ENCODE data around the gene TRMO.

The TRMO gene

GRCh38 chr9:97933297-97933998 is 11.1 kb upstream of the TRMO start:
- no peak overlapping the region for H3K27ac Mint-ChIP-seq
- H3K36me3 Mint-ChIP-seq (ENCODE audit: insufficient read depth), result no peaks in the 10 kb centered on the region
- H3K4me1 Mint-ChIP-seq (ENCODE audit: low read depth in 2 of 2), result peaks cover 24 to 27% of the 10 kb centered on the region in 2 donors
- DNase-seq (no peak), ATAC-seq (replicated peaks) (no peak)
- no peak overlapping the region for H3K4me3 Mint-ChIP-seq
- no peaks in the 10 kb centered on the region for H3K27me3 Mint-ChIP-seq
- H3K9me3 Mint-ChIP-seq, result no peaks in the 10 kb centered on the region

GRCh38 chr9:97930972-97931371 is 8.7 kb upstream of the TRMO start:
- Mint-ChIP-seq H3K27ac (peak overlapping the region; percentile 10 to 59), H3K27me3 (no peaks in the 10 kb centered on the region), H3K4me3 (peak overlapping the region; percentile 24 to 48), H3K9me3 (no peaks in the 10 kb centered on the region), H3K4me1 (ENCODE audit: low read depth in 2 of 2) (peaks cover 14 to 18% of the 10 kb centered on the region in 2 donors), H3K36me3 (ENCODE audit: insufficient read depth) (peaks cover 4% of the 10 kb centered on the region)
- ATAC-seq (replicated peaks), result peak; percentile 35
- no peak for DNase-seq

GRCh38 chr9:97928986-97929604 is 6.8 kb upstream of the TRMO start:
- Mint-ChIP-seq H3K4me1 (ENCODE audit: low read depth in 2 of 2) (peaks cover 14 to 18% of the 10 kb centered on the region in 2 donors), H3K4me3 (no peak overlapping the region), H3K36me3 (ENCODE audit: insufficient read depth) (peaks cover 4% of the 10 kb centered on the region), H3K27ac (no peak overlapping the region), H3K27me3 (no peaks in the 10 kb centered on the region), H3K9me3 (no peaks in the 10 kb centered on the region)
- no peak for ATAC-seq (replicated peaks)
- DNase-seq, result no peak

- DNase-seq (no peak), ATAC-seq (replicated peaks) (no peak)
- H3K9me3 Mint-ChIP-seq, result no peaks in the 10 kb centered on the region
- H3K27me3 Mint-ChIP-seq, result no peaks in the 10 kb centered on the region
- H3K4me1 Mint-ChIP-seq (ENCODE audit: low read depth in 2 of 2), result peaks cover 20 to 30% of the 10 kb centered on the region in 2 donors
- peaks cover 34% of the 10 kb centered on the region for H3K36me3 Mint-ChIP-seq (ENCODE audit: insufficient read depth)
- H3K4me3 Mint-ChIP-seq, result no peak overlapping the region
- H3K27ac Mint-ChIP-seq, result no peak overlapping the region
Measured at GRCh38 chr9:97925497-97926334, 3.4 kb upstream of the TRMO start.

- no peaks in the 10 kb centered on the region for H3K9me3 Mint-ChIP-seq
- peak overlapping the region in 1 of 2 donors; percentile 58 for H3K27ac Mint-ChIP-seq
- no peak overlapping the region for H3K4me3 Mint-ChIP-seq
- no peaks in the 10 kb centered on the region for H3K27me3 Mint-ChIP-seq
- DNase-seq, result no peak
- ATAC-seq (replicated peaks), result no peak
- H3K36me3 Mint-ChIP-seq (ENCODE audit: insufficient read depth), result peaks cover 35% of the 10 kb centered on the region
- H3K4me1 Mint-ChIP-seq (ENCODE audit: low read depth in 2 of 2), result peaks cover 22 to 35% of the 10 kb centered on the region in 2 donors
Measured at GRCh38 chr9:97924386-97924785, 2.1 kb upstream of the TRMO start.

- H3K36me3 Mint-ChIP-seq (ENCODE audit: insufficient read depth), result peaks cover 35% of the 10 kb centered on the region
- DNase-seq, result peak; percentile 69 to 81 (median 76)
- H3K27me3 Mint-ChIP-seq, result no peaks in the 10 kb centered on the region
- peak; percentile 31 for ATAC-seq (replicated peaks)
- peaks cover 29 to 43% of the 10 kb centered on the region in 2 donors for H3K4me1 Mint-ChIP-seq (ENCODE audit: low read depth in 2 of 2)
- no peaks in the 10 kb centered on the region for H3K9me3 Mint-ChIP-seq
- H3K4me3 Mint-ChIP-seq, result peak overlapping the region; percentile 75 to 90
- H3K27ac Mint-ChIP-seq, result peak overlapping the region; percentile 98 to 100
Measured at GRCh38 chr9:97923529-97924108, 1.3 kb upstream of the TRMO start.

GRCh38 chr9:97919217-97919813 is 3.0 kb downstream of the TRMO start:
- H3K4me3 Mint-ChIP-seq, result peak overlapping the region; percentile 17 to 90
- peaks cover 56% of the 10 kb centered on the region for H3K36me3 Mint-ChIP-seq (ENCODE audit: insufficient read depth)
- no peaks in the 10 kb centered on the region for H3K9me3 Mint-ChIP-seq
- DNase-seq (no peak), ATAC-seq (replicated peaks) (no peak)
- peak overlapping the region; percentile 85 to 98 for H3K27ac Mint-ChIP-seq
- peaks cover 32 to 53% of the 10 kb centered on the region in 2 donors for H3K4me1 Mint-ChIP-seq (ENCODE audit: low read depth in 2 of 2)
- H3K27me3 Mint-ChIP-seq, result no peaks in the 10 kb centered on the region

- Mint-ChIP-seq H3K9me3 (no peaks in the 10 kb centered on the region), H3K4me1 (ENCODE audit: low read depth in 2 of 2) (peaks cover 31 to 49% of the 10 kb centered on the region in 2 donors), H3K4me3 (peak overlapping the region; percentile 17 to 90), H3K36me3 (ENCODE audit: insufficient read depth) (peaks cover 61% of the 10 kb centered on the region), H3K27me3 (no peaks in the 10 kb centered on the region), H3K27ac (peak overlapping the region; percentile 85 to 98)
- DNase-seq (no peak), ATAC-seq (replicated peaks) (no peak)
Measured at GRCh38 chr9:97918611-97919010, 3.7 kb downstream of the TRMO start.

GRCh38 chr9:97911970-97912369 is 10.3 kb downstream of the TRMO start:
- Mint-ChIP-seq H3K4me1 (ENCODE audit: low read depth in 2 of 2) (peaks cover 41 to 49% of the 10 kb centered on the region in 2 donors), H3K4me3 (no peak overlapping the region), H3K27me3 (no peaks in the 10 kb centered on the region), H3K27ac (peak overlapping the region; percentile 85 to 88), H3K9me3 (no peaks in the 10 kb centered on the region), H3K36me3 (ENCODE audit: insufficient read depth) (peaks cover 76% of the 10 kb centered on the region)
- DNase-seq (no peak), ATAC-seq (replicated peaks) (peak; percentile 47)

- ATAC-seq (replicated peaks) (no peak), DNase-seq (no peak)
- H3K4me3 Mint-ChIP-seq, result no peak overlapping the region
- H3K4me1 Mint-ChIP-seq (ENCODE audit: low read depth in 2 of 2), result peaks cover 41 to 53% of the 10 kb centered on the region in 2 donors
- no peaks in the 10 kb centered on the region for H3K9me3 Mint-ChIP-seq
- peaks cover 75% of the 10 kb centered on the region for H3K36me3 Mint-ChIP-seq (ENCODE audit: insufficient read depth)
- no peaks in the 10 kb centered on the region for H3K27me3 Mint-ChIP-seq
- H3K27ac Mint-ChIP-seq, result peak overlapping the region; percentile 85 to 88
Measured at GRCh38 chr9:97911528-97911927, 10.8 kb downstream of the TRMO start.

GRCh38 chr9:97910357-97910756 is 11.9 kb downstream of the TRMO start:
- no peaks in the 10 kb centered on the region for H3K27me3 Mint-ChIP-seq
- peak overlapping the region; percentile 39 to 47 for H3K4me3 Mint-ChIP-seq
- peak overlapping the region; percentile 85 to 88 for H3K27ac Mint-ChIP-seq
- H3K9me3 Mint-ChIP-seq, result no peaks in the 10 kb centered on the region
- DNase-seq, result no peak
- peaks cover 49 to 57% of the 10 kb centered on the region in 2 donors for H3K4me1 Mint-ChIP-seq (ENCODE audit: low read depth in 2 of 2)
- H3K36me3 Mint-ChIP-seq (ENCODE audit: insufficient read depth), result peaks cover 69% of the 10 kb centered on the region
- ATAC-seq (replicated peaks), result peak; percentile 64

- no peak for ATAC-seq (replicated peaks)
- DNase-seq, result no peak
- Mint-ChIP-seq H3K36me3 (ENCODE audit: insufficient read depth) (peaks cover 66% of the 10 kb centered on the region), H3K27ac (peak overlapping the region; percentile 85 to 88), H3K4me1 (ENCODE audit: low read depth in 2 of 2) (peaks cover 57 to 70% of the 10 kb centered on the region in 2 donors), H3K4me3 (peak overlapping the region in 1 of 2 donors; percentile 46), H3K9me3 (no peaks in the 10 kb centered on the region), H3K27me3 (no peaks in the 10 kb centered on the region)
Measured at GRCh38 chr9:97908705-97909104, 13.6 kb downstream of the TRMO start.

- Mint-ChIP-seq H3K27ac (peak overlapping the region; percentile 61 to 93), H3K9me3 (no peaks in the 10 kb centered on the region), H3K4me3 (peak overlapping the region; percentile 72 to 81), H3K36me3 (ENCODE audit: insufficient read depth) (peaks cover 62% of the 10 kb centered on the region), H3K4me1 (ENCODE audit: low read depth in 2 of 2) (peaks cover 55 to 67% of the 10 kb centered on the region in 2 donors), H3K27me3 (no peaks in the 10 kb centered on the region)
- ATAC-seq (replicated peaks) (no peak), DNase-seq (no peak)
Measured at GRCh38 chr9:97907632-97908031, 14.7 kb downstream of the TRMO start.
